ENCODE data around the gene PRR15L. TPM values are rescaled to one million over a fixed set of nuclear protein-coding genes. Genes with fewer than 3 reads are reported as not detected.

Gene PRR15L
- total and polyA plus RNA-seq, 2 experiments from 2014 or later, result 0.57 TPM; not detected in 1

- TF ChIP-seq, protein P1, sequence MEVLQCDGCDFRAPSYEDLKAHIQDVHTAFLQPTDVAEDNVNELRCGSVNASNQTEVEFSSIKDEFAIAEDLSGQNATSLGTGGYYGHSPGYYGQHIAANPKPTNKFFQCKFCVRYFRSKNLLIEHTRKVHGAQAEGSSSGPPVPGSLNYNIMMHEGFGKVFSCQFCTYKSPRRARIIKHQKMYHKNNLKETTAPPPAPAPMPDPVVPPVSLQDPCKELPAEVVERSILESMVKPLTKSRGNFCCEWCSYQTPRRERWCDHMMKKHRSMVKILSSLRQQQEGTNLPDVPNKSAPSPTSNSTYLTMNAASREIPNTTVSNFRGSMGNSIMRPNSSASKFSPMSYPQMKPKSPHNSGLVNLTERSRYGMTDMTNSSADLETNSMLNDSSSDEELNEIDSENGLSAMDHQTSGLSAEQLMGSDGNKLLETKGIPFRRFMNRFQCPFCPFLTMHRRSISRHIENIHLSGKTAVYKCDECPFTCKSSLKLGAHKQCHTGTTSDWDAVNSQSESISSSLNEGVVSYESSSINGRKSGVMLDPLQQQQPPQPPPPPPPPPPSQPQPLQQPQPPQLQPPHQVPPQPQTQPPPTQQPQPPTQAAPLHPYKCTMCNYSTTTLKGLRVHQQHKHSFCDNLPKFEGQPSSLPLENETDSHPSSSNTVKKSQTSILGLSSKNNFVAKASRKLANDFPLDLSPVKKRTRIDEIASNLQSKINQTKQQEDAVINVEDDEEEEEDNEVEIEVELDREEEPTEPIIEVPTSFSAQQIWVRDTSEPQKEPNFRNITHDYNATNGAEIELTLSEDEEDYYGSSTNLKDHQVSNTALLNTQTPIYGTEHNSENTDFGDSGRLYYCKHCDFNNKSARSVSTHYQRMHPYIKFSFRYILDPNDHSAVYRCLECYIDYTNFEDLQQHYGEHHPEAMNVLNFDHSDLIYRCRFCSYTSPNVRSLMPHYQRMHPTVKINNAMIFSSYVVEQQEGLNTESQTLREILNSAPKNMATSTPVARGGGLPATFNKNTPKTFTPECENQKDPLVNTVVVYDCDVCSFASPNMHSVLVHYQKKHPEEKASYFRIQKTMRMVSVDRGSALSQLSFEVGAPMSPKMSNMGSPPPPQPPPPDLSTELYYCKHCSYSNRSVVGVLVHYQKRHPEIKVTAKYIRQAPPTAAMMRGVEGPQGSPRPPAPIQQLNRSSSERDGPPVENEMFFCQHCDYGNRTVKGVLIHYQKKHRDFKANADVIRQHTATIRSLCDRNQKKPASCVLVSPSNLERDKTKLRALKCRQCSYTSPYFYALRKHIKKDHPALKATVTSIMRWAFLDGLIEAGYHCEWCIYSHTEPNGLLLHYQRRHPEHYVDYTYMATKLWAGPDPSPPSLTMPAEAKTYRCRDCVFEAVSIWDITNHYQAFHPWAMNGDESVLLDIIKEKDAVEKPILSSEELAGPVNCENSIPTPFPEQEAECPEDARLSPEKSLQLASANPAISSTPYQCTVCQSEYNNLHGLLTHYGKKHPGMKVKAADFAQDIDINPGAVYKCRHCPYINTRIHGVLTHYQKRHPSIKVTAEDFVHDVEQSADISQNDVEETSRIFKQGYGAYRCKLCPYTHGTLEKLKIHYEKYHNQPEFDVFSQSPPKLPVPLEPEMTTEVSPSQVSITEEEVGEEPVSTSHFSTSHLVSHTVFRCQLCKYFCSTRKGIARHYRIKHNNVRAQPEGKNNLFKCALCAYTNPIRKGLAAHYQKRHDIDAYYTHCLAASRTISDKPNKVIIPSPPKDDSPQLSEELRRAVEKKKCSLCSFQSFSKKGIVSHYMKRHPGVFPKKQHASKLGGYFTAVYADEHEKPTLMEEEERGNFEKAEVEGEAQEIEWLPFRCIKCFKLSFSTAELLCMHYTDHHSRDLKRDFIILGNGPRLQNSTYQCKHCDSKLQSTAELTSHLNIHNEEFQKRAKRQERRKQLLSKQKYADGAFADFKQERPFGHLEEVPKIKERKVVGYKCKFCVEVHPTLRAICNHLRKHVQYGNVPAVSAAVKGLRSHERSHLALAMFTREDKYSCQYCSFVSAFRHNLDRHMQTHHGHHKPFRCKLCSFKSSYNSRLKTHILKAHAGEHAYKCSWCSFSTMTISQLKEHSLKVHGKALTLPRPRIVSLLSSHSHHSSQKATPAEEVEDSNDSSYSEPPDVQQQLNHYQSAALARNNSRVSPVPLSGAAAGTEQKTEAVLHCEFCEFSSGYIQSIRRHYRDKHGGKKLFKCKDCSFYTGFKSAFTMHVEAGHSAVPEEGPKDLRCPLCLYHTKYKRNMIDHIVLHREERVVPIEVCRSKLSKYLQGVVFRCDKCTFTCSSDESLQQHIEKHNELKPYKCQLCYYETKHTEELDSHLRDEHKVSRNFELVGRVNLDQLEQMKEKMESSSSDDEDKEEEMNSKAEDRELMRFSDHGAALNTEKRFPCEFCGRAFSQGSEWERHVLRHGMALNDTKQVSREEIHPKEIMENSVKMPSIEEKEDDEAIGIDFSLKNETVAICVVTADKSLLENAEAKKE (CRISPR knock-in tag; IDR thresholded peaks at IDR 0.05), result no peak
- TF ChIP-seq ZNF331 (CRISPR knock-in tag; IDR thresholded peaks at IDR 0.05; ENCODE audit: low read depth) (no peak), POLR2AphosphoS5 (IDR thresholded peaks at IDR 0.05; ENCODE audit: low read depth) (no peak), STAT1 (IDR thresholded peaks at IDR 0.05; ENCODE audit: unreplicated experiment) (no peak), JUNB (IDR thresholded peaks at IDR 0.05; ENCODE audit: unreplicated experiment) (no peak), NANOG (IDR thresholded peaks at IDR 0.05; ENCODE audit: borderline replicate concordance) (no peak), CREB1 (CRISPR knock-in tag; IDR thresholded peaks at IDR 0.05; ENCODE audit: low read depth) (no peak)
- TF ChIP-seq, protein P2, sequence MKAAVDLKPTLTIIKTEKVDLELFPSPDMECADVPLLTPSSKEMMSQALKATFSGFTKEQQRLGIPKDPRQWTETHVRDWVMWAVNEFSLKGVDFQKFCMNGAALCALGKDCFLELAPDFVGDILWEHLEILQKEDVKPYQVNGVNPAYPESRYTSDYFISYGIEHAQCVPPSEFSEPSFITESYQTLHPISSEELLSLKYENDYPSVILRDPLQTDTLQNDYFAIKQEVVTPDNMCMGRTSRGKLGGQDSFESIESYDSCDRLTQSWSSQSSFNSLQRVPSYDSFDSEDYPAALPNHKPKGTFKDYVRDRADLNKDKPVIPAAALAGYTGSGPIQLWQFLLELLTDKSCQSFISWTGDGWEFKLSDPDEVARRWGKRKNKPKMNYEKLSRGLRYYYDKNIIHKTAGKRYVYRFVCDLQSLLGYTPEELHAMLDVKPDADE (IDR thresholded peaks at IDR 0.05), result no peak
Measured at GRCh38 chr17:47997586-47997985, 39.9 kb upstream of the PRR15L start (continued).

- Histone ChIP-seq H2AFZ (no peak overlapping the region), H3F3A (replicated peaks; ENCODE audit: low read depth) (0 out of 2 replicates have a peak, but pooled peaks cover 3% of the 10 kb centered on the region), H3K4me1 (ENCODE audit: insufficient read depth) (peaks cover 28% of the 10 kb centered on the region), H3K36me3 (ENCODE audit: insufficient read depth) (no peaks in the 10 kb centered on the region), H3K27me3 (ENCODE audit: insufficient read depth) (no peaks in the 10 kb centered on the region), H3K4me2 (no peak overlapping the region), H3K79me2 (replicated peaks; ENCODE audit: insufficient read depth) (no peaks in the 10 kb centered on the region), H3K4me3 (no peak overlapping the region), H4K20me1 (replicated peaks; ENCODE audit: insufficient read depth) (no peaks in the 10 kb centered on the region), H3K9me2 (ENCODE audit: insufficient read depth) (no peaks in the 10 kb centered on the region), H3K27ac (ENCODE audit: low read depth) (no peak overlapping the region)
- Mint-ChIP-seq H3K27ac (no peak overlapping the region), H3K4me1 (peaks cover 54% of the 10 kb centered on the region), H3K27me3 (ENCODE audit: insufficient read depth, low read depth, poor library complexity) (peaks cover 10% of the 10 kb centered on the region), H3K9me3 (no peaks in the 10 kb centered on the region; the same call in 2 of the 3 replicates), H3K4me3 (no peak overlapping the region), H3K36me3 (ENCODE audit: low read depth) (no peaks in the 10 kb centered on the region)
- no peak for ATAC-seq
- no peak for DNase-seq (ENCODE audit: low spot score)
- no peak for TF ChIP-seq NANOG (IDR thresholded peaks at IDR 0.05; ENCODE audit: borderline replicate concordance)
- TF ChIP-seq, protein P2 (IDR thresholded peaks at IDR 0.05), result no peak
- no peak for TF ChIP-seq CTCF (conservative IDR thresholded peaks at IDR 0.05; ENCODE audit: low read depth in 2 of 2)
- no peak for TF ChIP-seq ZNF114 (CRISPR knock-in tag; IDR thresholded peaks at IDR 0.05)
- no peak for TF ChIP-seq JUNB (IDR thresholded peaks at IDR 0.05; ENCODE audit: unreplicated experiment)
- no peak for TF ChIP-seq POLR2AphosphoS5 (IDR thresholded peaks at IDR 0.05; ENCODE audit: low read depth)
- TF ChIP-seq STAT1 (IDR thresholded peaks at IDR 0.05; ENCODE audit: unreplicated experiment), result no peak
Measured at GRCh38 chr17:47996201-47996600, 38.5 kb upstream of the PRR15L start.
